ENCODE data around the gene PPIE.

DNA sequence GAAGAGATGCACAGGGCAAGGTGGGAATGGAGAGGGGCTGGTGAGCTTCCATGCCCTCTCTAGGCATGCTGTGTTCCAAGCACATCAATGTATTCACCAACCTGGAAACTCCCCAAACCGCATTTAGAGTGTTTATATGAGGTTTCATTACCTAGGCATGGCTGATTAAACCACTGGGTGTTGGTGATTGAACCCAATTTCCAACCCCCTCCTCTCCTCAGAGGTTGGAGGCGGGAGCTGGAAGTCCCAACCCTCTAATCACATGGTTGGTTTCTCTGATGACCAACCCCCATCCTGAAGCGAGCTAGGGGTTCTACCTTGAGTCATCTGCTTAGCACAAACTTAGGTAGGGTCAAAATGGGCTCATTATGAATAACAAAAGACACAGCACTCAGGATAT is 3.0 kb upstream of the PPIE start:
- TF ChIP-seq, protein P1, sequence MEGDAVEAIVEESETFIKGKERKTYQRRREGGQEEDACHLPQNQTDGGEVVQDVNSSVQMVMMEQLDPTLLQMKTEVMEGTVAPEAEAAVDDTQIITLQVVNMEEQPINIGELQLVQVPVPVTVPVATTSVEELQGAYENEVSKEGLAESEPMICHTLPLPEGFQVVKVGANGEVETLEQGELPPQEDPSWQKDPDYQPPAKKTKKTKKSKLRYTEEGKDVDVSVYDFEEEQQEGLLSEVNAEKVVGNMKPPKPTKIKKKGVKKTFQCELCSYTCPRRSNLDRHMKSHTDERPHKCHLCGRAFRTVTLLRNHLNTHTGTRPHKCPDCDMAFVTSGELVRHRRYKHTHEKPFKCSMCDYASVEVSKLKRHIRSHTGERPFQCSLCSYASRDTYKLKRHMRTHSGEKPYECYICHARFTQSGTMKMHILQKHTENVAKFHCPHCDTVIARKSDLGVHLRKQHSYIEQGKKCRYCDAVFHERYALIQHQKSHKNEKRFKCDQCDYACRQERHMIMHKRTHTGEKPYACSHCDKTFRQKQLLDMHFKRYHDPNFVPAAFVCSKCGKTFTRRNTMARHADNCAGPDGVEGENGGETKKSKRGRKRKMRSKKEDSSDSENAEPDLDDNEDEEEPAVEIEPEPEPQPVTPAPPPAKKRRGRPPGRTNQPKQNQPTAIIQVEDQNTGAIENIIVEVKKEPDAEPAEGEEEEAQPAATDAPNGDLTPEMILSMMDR (conservative IDR thresholded peaks at IDR 0.05; ENCODE audit: low read length), result no peak
- no peak for TF ChIP-seq EZH2phosphoT487 (IDR thresholded peaks at IDR 0.05; ENCODE audit: borderline replicate concordance, low read depth, low read length)
